ENCODE data around the gene PRKCA. TPM values are rescaled to one million over a fixed set of nuclear protein-coding genes. Genes with fewer than 3 reads are reported as not detected.

The PRKCA gene
- total RNA-seq, 2 donors from 2014 or later = 6.5 to 6.6 TPM

DNA sequence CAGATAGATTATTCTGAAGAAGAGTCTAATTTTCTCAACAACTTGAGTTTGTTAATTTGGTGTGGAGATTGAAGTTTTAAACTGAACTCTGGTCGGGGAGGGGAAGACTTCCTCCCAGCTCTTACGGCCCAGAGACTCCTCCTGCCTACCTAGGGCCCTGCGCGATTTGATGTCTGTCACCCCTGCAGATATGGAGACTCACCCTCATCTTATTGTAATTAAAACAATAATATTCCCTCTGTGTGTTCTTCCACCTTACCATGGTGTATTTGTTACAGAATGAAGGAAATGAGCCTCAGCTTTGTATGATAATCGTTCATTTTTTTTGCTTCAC lies 348.1 kb downstream of the PRKCA start:
- no peak for ATAC-seq
- no peak for DNase-seq
- Histone ChIP-seq H3K27ac (no peak overlapping the region), H3K9me3 (no peaks in the 10 kb centered on the region), H3K4me1 (no peaks in the 10 kb centered on the region), H3K4me3 (no peak overlapping the region), H3K36me3 (replicated peaks in 1 of 2; ENCODE audit: insufficient read depth in 1 of 2, low read depth in 2 of 2) (no peaks in the 10 kb centered on the region), H3K27me3 (no peaks in the 10 kb centered on the region)
- 83 to 84% methylated on average over 5 of the region's 5 CpGs for WGBS, 2 donors
- intact Hi-C loops (cut with DNase I) = no loop called here
- TF ChIP-seq POLR2A (IDR thresholded peaks at IDR 0.05) (no peak), CTCF (IDR thresholded peaks at IDR 0.05) (no peak)

DNA sequence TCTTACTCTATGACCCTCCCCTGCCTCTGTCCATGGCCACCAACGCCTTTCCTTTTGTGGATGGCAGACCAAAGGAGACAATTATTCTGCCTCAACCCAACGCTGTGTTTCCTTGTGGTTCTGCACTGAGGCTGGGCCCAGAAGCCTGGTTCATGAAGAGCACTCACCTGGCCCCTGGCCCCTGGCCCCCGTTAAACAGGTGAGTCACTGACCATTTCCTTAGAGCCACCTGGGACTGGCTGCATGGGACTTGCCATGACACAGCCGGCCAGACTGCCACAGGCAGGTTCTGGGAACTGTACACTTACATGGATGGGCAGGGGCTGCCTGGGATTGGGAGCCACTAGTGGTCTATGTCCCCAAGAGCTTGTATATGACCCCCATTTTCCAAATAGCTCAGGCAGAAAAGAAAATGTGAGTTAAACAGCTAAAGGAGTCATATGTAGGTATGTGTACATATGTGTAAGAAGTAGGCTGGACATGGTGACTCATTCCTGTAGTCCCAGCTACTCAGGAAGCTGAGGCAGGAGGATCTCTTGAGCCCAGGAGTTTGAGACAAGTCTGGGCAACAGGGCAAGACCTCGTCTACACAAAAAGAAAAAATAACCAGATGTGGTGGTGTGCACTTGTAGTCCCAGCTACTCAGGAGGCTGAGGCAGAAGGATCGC lies 350.6 kb downstream of the PRKCA start:
- no peaks in the 10 kb centered on the region for H3K4me1 ChIP-seq
- intact Hi-C loops (cut with DNase I) = no loop called here
- 91% methylated on average over 6 of the region's 6 CpGs for WGBS, 2 donors

DNA sequence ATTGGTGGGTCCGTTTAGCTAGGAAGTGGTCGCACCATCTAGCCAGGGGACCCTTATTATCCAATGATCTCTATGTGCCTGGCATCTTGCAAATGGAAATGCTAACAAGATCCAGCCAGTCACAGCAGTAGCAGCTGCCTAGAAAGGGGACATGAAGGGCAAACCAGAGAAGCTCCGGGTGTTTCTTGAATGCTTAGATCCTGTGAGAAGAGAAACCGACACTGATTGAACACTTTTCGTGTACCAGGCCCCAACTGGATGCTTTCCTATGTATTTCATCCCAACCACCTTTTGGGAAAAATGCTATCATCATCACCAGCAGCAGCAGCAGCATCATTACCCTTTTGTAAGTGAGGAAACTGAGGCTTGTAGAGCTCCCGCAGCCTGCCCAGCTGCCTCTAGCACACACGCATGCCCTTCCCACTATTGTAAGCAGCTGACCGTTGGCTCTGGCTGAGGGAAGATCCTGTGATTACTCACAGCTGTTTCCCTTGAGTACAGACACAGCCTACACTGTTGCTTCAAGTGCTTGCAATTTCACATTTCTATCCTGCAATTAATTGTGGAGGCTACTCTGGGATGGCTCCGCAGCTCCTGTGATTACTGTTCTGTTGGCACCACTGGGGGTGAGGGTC lies 351.8 kb downstream of the PRKCA start:
- peak in 1 of 4 donors; percentile 4 for DNase-seq
- Histone ChIP-seq H3K36me3 (replicated peaks in 1 of 2; ENCODE audit: insufficient read depth in 1 of 2, low read depth in 2 of 2) (no peaks in the 10 kb centered on the region), H3K27ac (no peak overlapping the region), H3K27me3 (no peaks in the 10 kb centered on the region), H3K4me1 (no peaks in the 10 kb centered on the region), H3K9me3 (no peaks in the 10 kb centered on the region), H3K4me3 (no peak overlapping the region)
- intact Hi-C loops (cut with DNase I) = no loop called here
- 77 to 82% methylated on average over 9 of the region's 9 CpGs for WGBS, 2 donors
- TF ChIP-seq POLR2A (IDR thresholded peaks at IDR 0.05) (no peak), CTCF (IDR thresholded peaks at IDR 0.05) (no peak)
- no peak for ATAC-seq

More for the DNA sequence above, 350.6 kb downstream of the PRKCA start:
- DNase-seq (no peak), ATAC-seq (no peak)
- Histone ChIP-seq H3K36me3 (replicated peaks in 1 of 2; ENCODE audit: insufficient read depth in 1 of 2, low read depth in 2 of 2) (no peaks in the 10 kb centered on the region), H3K27me3 (no peaks in the 10 kb centered on the region), H3K27ac (no peak overlapping the region), H3K4me3 (no peak overlapping the region), H3K9me3 (no peaks in the 10 kb centered on the region)
- TF ChIP-seq CTCF (IDR thresholded peaks at IDR 0.05) (no peak), POLR2A (IDR thresholded peaks at IDR 0.05) (no peak)

GRCh38 chr17:66654764-66655163 lies 352.4 kb downstream of the PRKCA start:
- ATAC-seq = no peak
- no peaks in the 10 kb centered on the region for H3K9me3 ChIP-seq
- no peak for TF ChIP-seq CTCF (IDR thresholded peaks at IDR 0.05)
- TF ChIP-seq POLR2A (IDR thresholded peaks at IDR 0.05) = no peak
- H3K27me3 ChIP-seq = no peaks in the 10 kb centered on the region
- H3K36me3 ChIP-seq (replicated peaks in 1 of 2; ENCODE audit: insufficient read depth in 1 of 2, low read depth in 2 of 2) = no peaks in the 10 kb centered on the region
- no peak overlapping the region for H3K27ac ChIP-seq
- intact Hi-C loops (cut with DNase I) = no loop called here
- no peak overlapping the region for H3K4me3 ChIP-seq
- DNase-seq = no peak
- WGBS, 2 donors = 93 to 95% methylated on average over 7 of the region's 7 CpGs
- no peaks in the 10 kb centered on the region for H3K4me1 ChIP-seq

GRCh38 chr17:66655461-66655860 lies 353.0 kb downstream of the PRKCA start:
- H3K27me3 ChIP-seq = no peaks in the 10 kb centered on the region
- ATAC-seq = no peak
- TF ChIP-seq CTCF (IDR thresholded peaks at IDR 0.05) (no peak), POLR2A (IDR thresholded peaks at IDR 0.05) (no peak)
- whole genome bisulfite sequencing, 2 donors = 92 to 95% methylated on average over 2 of the region's 2 CpGs
- H3K36me3 ChIP-seq (replicated peaks in 1 of 2; ENCODE audit: insufficient read depth in 1 of 2, low read depth in 2 of 2) = no peaks in the 10 kb centered on the region
- no peak overlapping the region for H3K27ac ChIP-seq
- H3K4me3 ChIP-seq = no peak overlapping the region
- no peaks in the 10 kb centered on the region for H3K4me1 ChIP-seq
- no peaks in the 10 kb centered on the region for H3K9me3 ChIP-seq
- DNase-seq = no peak
- intact Hi-C loops (cut with DNase I) = no loop called here
